NCI-H1105 (cell line): ENCODE measurements around the gene MBNL2.

Experiments used
- DNase-seq: peaks from one replicate; lab custom pipeline; 2025; lab: John Stamatoyannopoulos, UW

The MBNL2 gene

GRCh38 chr13:97212004-97212403 is 10.1 kb upstream of the MBNL2 start:
- DNase-seq, result no peak

- no peak for DNase-seq
Measured at GRCh38 chr13:97212601-97213040, 9.5 kb upstream of the MBNL2 start.

- no peak for DNase-seq
Measured at GRCh38 chr13:97214921-97215320, 7.2 kb upstream of the MBNL2 start.

- DNase-seq, result no peak
Measured at GRCh38 chr13:97215325-97215724, 6.8 kb upstream of the MBNL2 start.

- no peak for DNase-seq
Measured at GRCh38 chr13:97219226-97219625, 2.9 kb upstream of the MBNL2 start.

- DNase-seq, result no peak
Measured at GRCh38 chr13:97220151-97220900, 1.8 kb upstream of the MBNL2 start.

GRCh38 chr13:97221046-97221445 is 1.1 kb upstream of the MBNL2 start:
- no peak for DNase-seq

GRCh38 chr13:97221466-97221865 is 667 bp upstream of the MBNL2 start:
- no peak for DNase-seq

GRCh38 chr13:97223037-97223710 is 1.0 kb downstream of the MBNL2 start:
- DNase-seq, result peak; percentile 49

GRCh38 chr13:97223711-97224541 is 1.8 kb downstream of the MBNL2 start:
- DNase-seq, result no peak

- no peak for DNase-seq
Measured at GRCh38 chr13:97224544-97225300, 2.6 kb downstream of the MBNL2 start.

GRCh38 chr13:97225533-97225932 is 3.4 kb downstream of the MBNL2 start:
- DNase-seq, result no peak

- peak; percentile 50 for DNase-seq
Measured at GRCh38 chr13:97226013-97226412, 3.9 kb downstream of the MBNL2 start.

GRCh38 chr13:97226788-97227627 is 4.9 kb downstream of the MBNL2 start:
- DNase-seq, result no peak

GRCh38 chr13:97228850-97229521 is 6.9 kb downstream of the MBNL2 start:
- DNase-seq, result no peak

- no peak for DNase-seq
Measured at GRCh38 chr13:97229699-97230098, 7.6 kb downstream of the MBNL2 start.

- DNase-seq, result no peak
Measured at GRCh38 chr13:97231118-97231828, 9.1 kb downstream of the MBNL2 start.

GRCh38 chr13:97231829-97232196 is 9.7 kb downstream of the MBNL2 start:
- DNase-seq, result no peak

- DNase-seq, result no peak
Measured at GRCh38 chr13:97233499-97233898, 11.4 kb downstream of the MBNL2 start.

- DNase-seq, result no peak
Measured at GRCh38 chr13:97234236-97234635, 12.1 kb downstream of the MBNL2 start.
